Stimulated activated CD4-positive, alpha-beta T cell treated with anti-CD3 and anti-CD28 coated beads, Interleukin-4, amount 100 ng/mL, for 4 hours (primary cell): ENCODE measurements around the gene RAPGEF4.
"Not testable (repeated sequence)": the region's sequence is repeated elsewhere in the genome, so short reads cannot be mapped to it uniquely, and the experiment has no call there.

Experiments
- DNase-seq, 2 experiments: peaks; one replicate each; pipeline ENCODE4 v3.0.0-alpha.2; 2020

The RAPGEF4 gene

GRCh38 chr2:172726172-172726735 is 9.4 kb upstream of the RAPGEF4 start:
- no peak for DNase-seq

- DNase-seq, result no peak
Observed at GRCh38 chr2:172730411-172730810, 5.2 kb upstream of the RAPGEF4 start.

- DNase-seq, result peak in 1 of 2 experiments; percentile 14
Observed at GRCh38 chr2:172734711-172735581, 699 bp upstream of the RAPGEF4 start.

GRCh38 chr2:172736424-172737174 is 954 bp downstream of the RAPGEF4 start:
- DNase-seq, result no peak

- no peak for DNase-seq
Observed at GRCh38 chr2:172739661-172740266, 4.1 kb downstream of the RAPGEF4 start.

GRCh38 chr2:172740856-172741255 is 5.2 kb downstream of the RAPGEF4 start:
- DNase-seq, result no peak

- no peak for DNase-seq
Observed at GRCh38 chr2:172742931-172743540, 7.4 kb downstream of the RAPGEF4 start.

- no peak for DNase-seq
Observed at GRCh38 chr2:172743898-172744297, 8.3 kb downstream of the RAPGEF4 start.

GRCh38 chr2:172745636-172746035 is 10.0 kb downstream of the RAPGEF4 start:
- no peak for DNase-seq

GRCh38 chr2:172748543-172748942 is 12.9 kb downstream of the RAPGEF4 start:
- not testable (repeated sequence) for DNase-seq

GRCh38 chr2:172749388-172749787 is 13.7 kb downstream of the RAPGEF4 start:
- DNase-seq, result no peak

- no peak for DNase-seq
Observed at GRCh38 chr2:172751564-172751963, 15.9 kb downstream of the RAPGEF4 start.

GRCh38 chr2:172753610-172754009 is 18.0 kb downstream of the RAPGEF4 start:
- no peak for DNase-seq

- DNase-seq, result no peak
Observed at GRCh38 chr2:172759441-172759840, 23.8 kb downstream of the RAPGEF4 start.

- DNase-seq, result no peak
Observed at GRCh38 chr2:172761306-172761705, 25.7 kb downstream of the RAPGEF4 start.

- no peak for DNase-seq
Observed at GRCh38 chr2:172762574-172762973, 26.9 kb downstream of the RAPGEF4 start.

GRCh38 chr2:172763079-172763478 is 27.4 kb downstream of the RAPGEF4 start:
- no peak for DNase-seq

- no peak for DNase-seq
Observed at GRCh38 chr2:172765662-172766061, 30.0 kb downstream of the RAPGEF4 start.

- DNase-seq, result no peak
Observed at GRCh38 chr2:172768401-172768800, 32.8 kb downstream of the RAPGEF4 start.

- DNase-seq, result no peak
Observed at GRCh38 chr2:172769879-172770278, 34.2 kb downstream of the RAPGEF4 start.

- no peak for DNase-seq
Observed at GRCh38 chr2:172770887-172771286, 35.2 kb downstream of the RAPGEF4 start.

- DNase-seq, result no peak
Observed at GRCh38 chr2:172772633-172773032, 37.0 kb downstream of the RAPGEF4 start.

GRCh38 chr2:172774302-172774701 is 38.7 kb downstream of the RAPGEF4 start:
- DNase-seq, result no peak
